Mammary epithelial cell (primary cell): ENCODE measurements around the gene GNAI3.

Experiments used
- CTCF ChIP-seq, 2 donors: IDR thresholded peaks in 1 of 2; conservative IDR thresholded peaks in 1 of 2; 2 replicates each; pipeline ENCODE4 v1.5.1; 2011 to 2012; ENCODE audit warnings: inconsistent platforms in 2 of 2, low read length in 2 of 2, mild to moderate bottlenecking in 2 of 2, control low read depth in 1 of 2, low read depth in 1 of 2; ENCODE audit not compliant: insufficient read depth in 1 of 2; ENCODE audit errors: extremely low read depth in 1 of 2
- EZH2 ChIP-seq: IDR thresholded peaks from 2 replicates; pipeline ENCODE4 v1.6.1; 2012; ENCODE audit warnings: low read length, inconsistent platforms, borderline replicate concordance

DNA sequence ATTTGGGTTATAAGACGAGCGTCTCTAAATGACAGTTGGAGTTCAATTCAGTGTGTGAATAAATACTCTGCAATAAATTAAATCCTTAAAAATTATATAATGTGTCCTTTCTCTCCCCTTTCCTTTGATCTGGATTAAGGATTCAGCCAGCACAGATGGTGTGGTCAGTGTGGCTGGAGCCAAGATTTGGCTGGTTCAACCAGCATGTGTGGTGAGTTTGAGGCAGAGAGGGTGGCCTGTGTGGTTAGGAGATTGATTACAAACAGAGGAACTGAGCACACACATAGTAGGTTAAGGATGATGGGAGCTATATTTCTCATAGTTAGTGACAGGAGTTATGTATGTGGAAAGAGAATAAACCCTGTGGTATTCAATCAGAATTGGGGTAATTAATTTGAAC lies 24.7 kb upstream of the GNAI3 start:
- TF ChIP-seq CTCF (conservative IDR thresholded peaks at IDR 0.05 in 1 of 2, IDR thresholded peaks at IDR 0.05 in 1 of 2; ENCODE audit: extremely low read depth in 1 of 2, insufficient read depth in 1 of 2, low read depth in 1 of 2, low read length in 2 of 2) (no peak), EZH2 (no peak)
